DMS53 treated with DMSO at 0.1 percent for 48 hours (cell line): ENCODE data around the gene TNK1.
"Not testable (repeated sequence)": the region's sequence is repeated elsewhere in the genome, so short reads cannot be mapped to it uniquely, and the experiment has no call there.

Source experiments
- DNase-seq: peaks from one replicate; lab custom pipeline; 2025; ENCODE audit not compliant: unreplicated experiment; lab: John Stamatoyannopoulos, UW

Gene TNK1

GRCh38 chr17:7380855-7381683 lies at the start of gene TNK1:
TSS of gene TNK1 (plus strand) at chr17:7381089. CDS start at chr17:7382927, 1,838 bp downstream.
- DNase-seq = peak; percentile 25

DNA sequence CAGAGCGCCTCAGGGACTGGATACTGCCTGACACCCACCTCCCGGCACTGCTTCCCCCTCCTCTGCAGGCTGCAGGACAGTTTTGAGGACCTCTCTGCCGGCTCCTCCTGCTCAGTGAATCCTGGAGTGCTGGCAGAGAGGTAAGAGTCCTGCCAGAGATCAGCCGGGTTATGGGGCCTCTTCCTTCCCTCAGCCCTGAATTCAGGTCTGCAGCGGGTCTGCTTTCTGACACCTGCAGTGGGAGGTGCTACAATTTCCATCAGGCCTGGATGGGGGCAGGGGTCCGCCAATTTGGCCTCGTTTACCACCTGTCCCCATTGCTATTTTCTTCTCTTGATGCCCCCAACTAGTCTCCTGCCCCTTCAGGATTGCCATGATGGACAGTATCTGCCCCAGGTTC lies 48.8 kb upstream of the TNK1 start:
- DNase-seq = no peak

DNA sequence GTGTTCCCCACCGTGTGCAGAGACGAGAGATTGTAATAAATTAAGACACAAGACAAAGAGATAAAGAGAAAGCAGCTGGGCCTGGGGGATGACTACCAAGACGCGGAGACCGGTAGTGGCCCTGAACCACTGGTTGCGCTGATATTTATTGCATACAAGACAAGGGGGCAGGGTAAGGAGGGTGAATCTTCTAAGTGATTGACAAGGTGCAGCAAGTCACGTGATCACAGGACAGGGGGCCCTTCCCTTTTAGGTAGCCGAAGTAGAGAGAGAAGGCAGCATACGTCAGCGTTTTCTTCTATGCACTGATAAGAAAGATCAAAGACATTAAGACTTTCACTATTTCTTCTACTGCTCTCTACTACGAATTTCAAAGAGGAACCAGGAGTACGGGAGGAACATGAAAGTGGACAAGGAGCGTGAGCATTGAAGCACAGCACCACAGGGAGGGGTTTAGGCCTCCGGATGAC lies 48.3 kb upstream of the TNK1 start:
- not testable (repeated sequence) for DNase-seq

GRCh38 chr17:7334938-7335538 lies 45.9 kb upstream of the TNK1 start:
- DNase-seq = no peak

- DNase-seq = not testable (repeated sequence)
These were observed 45.1 kb upstream of the TNK1 start for GRCh38 chr17:7335765-7336164.

DNA sequence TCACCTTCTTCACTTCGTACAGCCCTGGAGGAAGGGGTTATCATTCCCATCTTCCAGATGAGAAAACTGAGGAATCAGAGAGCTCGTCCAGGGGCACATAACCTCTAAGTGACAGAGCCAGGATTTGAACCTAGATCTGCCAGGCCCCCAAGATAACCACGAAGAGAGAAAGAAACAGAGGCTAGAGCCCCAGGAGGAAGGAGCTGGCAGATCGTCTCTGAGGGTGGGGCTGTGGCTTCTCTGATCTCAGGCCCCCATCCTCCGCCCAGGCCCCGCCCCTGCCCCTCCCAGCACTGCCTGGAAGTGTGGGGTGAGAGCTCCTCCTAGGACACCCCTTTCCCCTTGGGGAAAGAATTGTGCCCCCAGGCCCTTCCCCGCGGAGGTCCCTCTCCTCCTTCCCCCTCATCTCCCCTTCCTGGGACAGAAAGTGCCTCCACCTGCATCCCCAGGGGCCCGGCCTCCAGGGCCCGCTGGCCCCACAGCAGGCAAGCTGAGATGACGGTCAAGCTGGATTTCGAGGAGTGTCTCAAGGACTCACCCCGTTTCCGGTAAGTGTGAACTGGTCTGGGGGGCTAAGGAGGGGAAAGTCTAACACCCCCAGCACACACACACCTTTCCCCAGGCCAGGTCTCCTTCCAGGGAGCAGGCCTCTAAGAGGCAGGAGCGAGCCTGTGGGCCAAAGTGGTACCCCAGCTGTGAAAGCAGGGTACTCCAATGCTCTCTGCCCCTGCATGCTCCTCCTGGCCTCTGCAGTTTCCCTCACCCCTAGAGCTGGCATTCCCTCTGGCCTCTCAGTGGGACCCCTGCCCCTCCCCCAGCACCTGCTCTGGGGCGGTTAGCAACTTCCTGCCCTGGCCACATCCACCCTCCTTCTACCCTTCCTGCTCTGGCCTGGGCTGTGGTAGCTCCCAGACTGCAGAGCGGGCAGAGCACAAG lies 44.4 kb upstream of the TNK1 start, which contains the start of gene ACAP1:
TSS of gene ACAP1 (plus strand) at position 290 of the 936 bp plus-strand sequence. CDS start at position 496, 206 bp downstream.
- DNase-seq = no peak

DNA sequence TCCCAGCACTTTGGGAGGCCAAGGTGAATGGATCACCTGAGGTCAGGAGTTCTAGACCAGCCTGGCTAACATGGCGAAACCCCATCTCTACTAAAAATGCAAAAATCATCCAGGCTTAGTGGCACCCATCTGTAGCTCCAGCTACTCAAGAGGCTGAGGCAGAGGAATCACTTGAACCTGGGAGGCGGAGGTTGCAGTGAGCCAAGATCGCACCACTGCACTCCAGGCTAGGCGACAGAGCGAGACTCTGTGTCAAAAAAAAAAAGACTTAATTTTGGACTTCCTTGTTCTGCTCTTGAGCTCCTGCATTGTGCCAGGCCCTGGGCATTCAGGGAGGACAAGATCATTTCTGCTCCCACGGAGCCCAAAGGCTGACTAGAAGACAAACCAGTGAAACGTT lies 43.3 kb upstream of the TNK1 start:
- DNase-seq = not testable (repeated sequence)

DNA sequence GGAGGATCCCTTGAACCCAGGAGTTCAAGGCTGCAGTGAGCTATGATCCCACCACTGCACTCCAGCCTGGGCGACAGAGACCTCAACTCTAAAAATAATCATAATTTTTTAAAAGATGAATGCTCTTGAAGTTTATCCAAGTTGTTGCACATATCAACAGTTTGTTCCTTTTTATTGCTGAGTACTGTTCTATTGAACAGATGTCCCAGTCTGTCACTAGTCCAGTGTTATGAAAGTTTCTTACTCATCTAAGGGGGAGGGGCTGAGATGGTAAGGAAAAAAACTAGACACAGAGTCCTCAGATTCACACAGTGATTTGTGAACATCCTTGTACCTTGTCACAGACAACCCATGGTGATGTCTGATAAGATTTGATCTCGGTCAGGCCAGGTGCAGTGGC lies 40.7 kb upstream of the TNK1 start:
- no peak for DNase-seq

DNA sequence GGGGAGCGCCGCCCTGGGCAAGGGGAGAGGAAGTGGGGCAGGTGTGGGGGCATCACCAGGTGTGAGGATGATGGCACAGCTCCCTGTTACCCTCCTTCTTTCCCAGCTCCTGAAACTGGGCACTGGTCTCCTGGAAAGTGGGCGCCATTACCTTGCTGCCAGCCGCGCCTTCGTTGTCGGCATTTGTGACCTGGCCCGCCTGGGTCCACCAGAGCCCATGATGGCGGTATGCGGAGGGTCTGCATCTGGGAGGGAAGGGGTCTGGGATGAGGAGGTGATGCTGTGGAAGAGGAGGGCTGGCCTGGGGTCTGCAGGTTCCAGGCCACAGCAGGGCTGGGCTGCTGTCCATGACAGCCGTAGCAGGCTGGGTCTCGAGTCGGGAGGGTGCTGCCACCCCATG lies 39.0 kb upstream of the TNK1 start:
- no peak for DNase-seq

DNA sequence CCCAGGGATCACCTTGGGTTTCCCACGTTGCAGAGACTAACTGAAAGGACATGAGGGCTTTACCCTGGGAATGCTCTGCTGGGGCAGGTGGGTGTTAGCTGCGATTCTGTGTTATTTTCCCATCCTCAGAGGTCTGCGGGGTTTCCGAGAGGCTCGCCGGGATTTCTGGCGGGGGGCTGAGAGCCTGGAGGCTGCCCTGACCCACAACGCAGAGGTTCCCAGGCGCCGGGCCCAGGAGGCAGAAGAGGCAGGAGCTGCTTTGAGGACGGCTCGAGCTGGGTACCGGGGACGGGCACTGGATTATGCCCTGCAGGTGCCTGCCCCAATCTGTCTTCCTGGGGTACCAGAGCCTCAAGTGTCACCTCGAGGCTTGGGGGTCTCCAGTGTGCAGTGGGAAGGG lies 37.6 kb upstream of the TNK1 start:
- no peak for DNase-seq

DNA sequence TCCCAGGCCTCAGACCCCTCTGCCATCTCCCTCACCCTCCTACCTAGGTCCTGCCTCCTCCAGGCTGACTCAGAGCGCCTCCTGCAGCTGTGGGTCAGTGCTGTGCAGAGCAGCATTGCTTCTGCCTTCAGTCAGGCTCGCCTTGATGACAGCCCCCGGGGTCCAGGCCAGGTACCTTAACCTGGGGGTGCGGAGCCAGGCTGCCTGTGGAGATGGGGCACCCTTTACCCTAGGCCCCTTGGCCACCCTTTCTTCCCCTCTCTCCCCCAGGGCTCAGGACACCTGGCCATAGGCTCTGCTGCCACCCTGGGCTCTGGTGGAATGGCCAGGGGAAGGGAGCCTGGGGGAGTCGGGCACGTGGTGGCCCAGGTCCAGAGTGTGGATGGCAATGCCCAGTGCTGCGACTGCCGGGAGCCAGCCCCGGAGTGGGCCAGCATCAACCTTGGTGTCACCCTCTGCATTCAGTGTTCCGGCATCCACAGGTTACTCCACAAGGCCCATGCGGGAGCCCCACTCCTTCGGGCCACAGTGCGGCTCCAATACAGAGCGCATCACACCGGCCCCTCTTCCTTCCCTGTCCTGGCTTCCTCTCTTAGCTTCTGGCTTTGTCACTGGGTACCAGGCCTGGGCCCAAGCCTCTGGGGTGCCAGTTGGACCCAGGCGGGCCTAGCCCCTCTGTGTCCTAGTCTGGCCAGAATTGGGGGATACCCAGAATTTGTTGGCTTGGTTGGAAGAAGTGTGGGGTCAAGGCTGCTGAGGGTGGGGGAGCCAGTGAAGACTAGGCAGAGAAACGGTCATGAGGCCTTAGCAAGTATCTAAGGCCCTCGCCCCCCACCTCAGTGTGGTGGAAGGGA lies 33.9 kb upstream of the TNK1 start:
- DNase-seq = no peak

GRCh38 chr17:7347630-7348477 lies 33.0 kb upstream of the TNK1 start:
- no peak for DNase-seq

DNA sequence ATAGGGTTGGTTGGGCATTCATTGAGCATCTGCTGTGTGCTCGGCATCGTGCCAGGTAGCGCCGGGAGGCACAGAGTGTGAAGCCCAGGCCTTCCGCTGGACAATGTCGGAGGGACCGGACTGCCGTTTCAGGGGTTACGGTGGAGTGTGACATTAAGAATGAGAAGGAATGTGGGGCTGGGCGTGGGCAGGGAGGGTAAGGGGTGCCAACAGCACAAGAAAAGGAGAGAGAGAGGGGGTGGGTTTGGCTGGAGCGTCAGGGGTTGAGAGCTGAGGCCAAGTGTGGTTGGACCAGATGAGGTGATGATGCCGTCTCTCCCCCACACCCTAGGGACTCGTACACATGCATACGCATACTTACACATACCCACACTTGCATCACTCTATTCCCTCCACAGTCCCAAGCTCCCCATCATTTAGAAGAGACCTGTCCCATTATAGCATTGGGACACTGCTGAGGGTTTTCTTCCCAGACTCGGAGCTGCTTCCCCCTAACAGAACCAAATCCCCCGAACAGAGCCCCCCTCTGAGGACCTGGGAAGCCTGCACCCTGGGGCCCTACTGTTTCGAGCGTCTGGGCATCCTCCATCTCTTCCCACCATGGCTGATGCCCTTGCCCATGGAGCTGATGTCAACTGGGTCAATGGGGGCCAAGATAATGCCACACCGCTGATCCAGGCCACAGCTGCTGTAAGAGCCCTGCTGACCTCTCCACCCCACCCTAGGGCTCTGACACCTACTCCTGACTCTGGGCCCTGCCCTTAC lies 32.2 kb upstream of the TNK1 start:
- no peak for DNase-seq

DNA sequence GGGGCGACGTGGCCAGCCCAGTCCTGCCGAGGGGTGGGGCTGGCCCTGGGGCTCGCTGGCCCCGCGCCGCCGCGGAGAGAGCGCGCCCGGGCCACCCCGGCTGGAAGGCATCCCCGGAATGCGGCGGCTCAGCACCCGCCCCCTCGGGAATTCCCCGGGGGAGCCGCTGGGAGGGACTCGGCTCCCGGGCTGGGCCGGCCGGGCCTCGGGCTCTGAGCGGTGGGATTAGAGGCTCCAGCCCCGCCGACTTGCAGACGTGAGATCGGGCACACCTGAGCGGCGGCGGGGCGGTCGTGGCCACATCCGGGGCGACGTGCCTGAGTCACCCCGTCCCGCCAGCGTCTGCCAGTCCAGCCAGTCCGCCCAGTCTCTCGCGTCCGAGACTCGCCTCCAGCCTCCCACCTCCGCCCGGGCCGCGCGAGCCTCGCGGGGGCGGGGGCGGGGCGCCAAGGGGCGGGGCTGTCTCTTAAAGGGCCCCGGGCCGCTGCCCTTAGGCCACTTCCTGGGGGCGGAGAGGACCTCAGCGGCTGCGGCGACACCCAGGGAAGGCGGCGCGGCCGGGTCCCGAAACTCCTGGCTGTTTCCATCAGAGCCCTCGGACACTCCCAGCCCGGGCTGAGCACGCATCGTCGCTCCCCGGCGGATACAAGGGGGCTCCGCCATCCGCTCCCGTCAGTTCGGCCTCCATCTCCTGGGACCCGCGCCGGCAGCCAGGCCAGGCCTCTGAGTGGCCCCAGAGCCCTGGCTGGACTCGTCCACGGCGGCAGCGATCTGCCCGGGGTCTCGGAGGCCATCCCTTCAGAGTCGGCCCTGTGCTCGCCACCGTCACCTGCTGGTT lies 29.0 kb upstream of the TNK1 start, which contains the start of gene KCTD11:
TSS of gene KCTD11 (plus strand) at position 498 of the 838 bp plus-strand sequence.
- peak; percentile 85 for DNase-seq

DNA sequence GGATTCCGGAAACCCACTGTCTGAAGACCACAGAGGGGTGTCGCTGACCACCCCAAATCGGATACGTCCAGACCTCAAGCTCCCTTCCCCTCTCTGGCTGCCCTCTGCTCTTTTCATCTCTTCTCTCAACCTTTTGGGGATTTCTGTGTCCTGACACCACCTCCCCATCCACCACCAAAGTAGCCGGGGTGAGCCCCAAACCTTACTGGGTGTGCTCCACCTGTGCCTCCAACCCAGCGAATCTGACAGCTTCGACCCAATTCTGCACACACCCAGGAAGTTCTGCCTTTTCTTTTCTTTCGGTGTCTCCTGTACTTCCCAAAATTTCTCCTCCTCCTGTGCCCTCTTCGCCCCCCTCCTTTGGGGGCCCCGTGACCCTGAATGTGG lies 28.4 kb upstream of the TNK1 start:
- DNase-seq = no peak

DNA sequence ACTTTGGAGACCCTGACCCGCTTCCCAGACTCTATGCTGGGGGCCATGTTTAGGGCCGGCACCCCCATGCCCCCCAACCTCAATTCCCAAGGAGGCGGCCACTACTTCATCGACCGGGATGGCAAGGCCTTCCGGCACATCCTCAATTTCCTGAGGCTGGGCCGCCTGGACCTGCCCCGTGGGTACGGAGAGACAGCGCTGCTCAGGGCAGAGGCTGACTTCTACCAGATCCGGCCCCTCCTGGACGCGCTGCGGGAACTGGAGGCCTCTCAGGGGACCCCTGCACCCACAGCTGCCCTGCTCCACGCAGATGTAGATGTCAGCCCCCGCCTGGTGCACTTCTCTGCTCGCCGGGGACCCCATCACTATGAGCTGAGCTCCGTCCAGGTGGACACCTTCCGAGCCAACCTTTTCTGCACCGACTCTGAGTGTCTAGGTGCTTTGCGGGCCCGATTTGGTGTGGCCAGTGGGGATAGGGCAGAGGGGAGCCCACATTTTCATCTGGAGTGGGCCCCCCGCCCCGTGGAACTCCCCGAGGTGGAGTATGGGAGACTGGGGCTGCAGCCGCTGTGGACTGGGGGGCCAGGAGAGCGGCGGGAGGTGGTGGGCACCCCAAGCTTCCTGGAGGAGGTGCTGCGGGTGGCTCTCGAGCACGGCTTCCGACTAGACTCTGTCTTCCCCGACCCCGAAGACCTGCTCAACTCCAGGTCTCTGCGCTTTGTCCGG lies 27.8 kb upstream of the TNK1 start:
- DNase-seq = no peak

DNA sequence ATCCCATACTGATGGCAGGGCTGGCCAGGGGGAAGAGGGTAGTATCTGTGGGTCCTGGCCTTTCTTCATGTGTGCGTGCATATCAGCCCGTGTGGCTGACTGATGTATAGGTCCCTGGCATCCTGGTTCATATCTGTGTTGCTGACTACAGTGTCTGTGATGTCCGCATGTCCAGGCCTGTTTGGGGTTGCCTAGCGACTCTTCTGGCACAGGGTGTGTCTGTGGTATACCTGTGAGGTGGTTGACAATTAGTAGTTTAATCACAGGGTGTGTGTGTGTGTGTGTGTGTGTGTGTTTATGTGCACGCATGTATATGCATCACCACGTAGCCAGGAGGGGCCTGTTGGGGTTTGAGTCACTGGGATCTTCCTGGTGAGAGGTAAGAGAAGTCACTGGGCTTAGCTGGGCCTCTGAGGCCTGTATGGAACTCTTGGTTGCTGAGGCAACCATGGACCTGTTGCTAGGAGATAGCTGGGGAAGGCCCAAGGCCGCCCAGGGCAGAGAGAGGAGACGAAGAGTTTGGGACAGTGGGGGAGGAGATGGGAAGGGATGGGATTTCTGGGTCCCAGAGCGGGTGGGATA lies 26.5 kb upstream of the TNK1 start:
- DNase-seq = no peak
